Epithelial cell of proximal tubule (primary cell): ENCODE results near the gene TIMM8B. TPM values are rescaled to one million over a fixed set of nuclear protein-coding genes. Genes with fewer than 3 reads are reported as not detected.
"Not testable (repeated sequence)": the region's sequence is repeated elsewhere in the genome, so short reads cannot be mapped to it uniquely, and the experiment has no call there.

Experiments
- DNase-seq: peaks from one replicate; pipeline ENCODE4 v3.0.0-alpha.2; 2011; ENCODE audit warnings: low read depth
- H3K4me3 ChIP-seq: 2 replicates; pipeline ENCODE4 v1.5.1; 2011; ENCODE audit warnings: low read depth, mild to moderate bottlenecking, low read length
- CTCF ChIP-seq: conservative IDR thresholded peaks from 2 replicates; pipeline ENCODE4 v1.5.1; 2012; ENCODE audit warnings: low read depth, mild to moderate bottlenecking, low read length
- total RNA-seq: library from RNA; depleted of rRNA; stranded (reverse); fragments of >200 nt; gene quantifications from 2 replicates; pipeline ENCODE4 v1.2.3, GENCODE V29; 2015

Gene TIMM8B
- total RNA-seq, 1 donor from 2014 or later = 38.1 TPM

- no peak for DNase-seq
- H3K4me3 ChIP-seq = no peak overlapping the region
- TF ChIP-seq CTCF = no peak
Observed at GRCh38 chr11:112106070-112106469, 19.5 kb upstream of the TIMM8B start.

- no peak for DNase-seq
- TF ChIP-seq CTCF = no peak
- no peak overlapping the region for H3K4me3 ChIP-seq
Observed at GRCh38 chr11:112103446-112103845, 16.9 kb upstream of the TIMM8B start.

GRCh38 chr11:112100462-112100861 is 13.9 kb upstream of the TIMM8B start:
- TF ChIP-seq CTCF = no peak
- no peak overlapping the region for H3K4me3 ChIP-seq
- no peak for DNase-seq

GRCh38 chr11:112097734-112098528 is 11.4 kb upstream of the TIMM8B start:
- no peak for DNase-seq
- TF ChIP-seq CTCF = no peak
- H3K4me3 ChIP-seq = no peak overlapping the region

- no peak for TF ChIP-seq CTCF
- no peak for DNase-seq
- H3K4me3 ChIP-seq = no peak overlapping the region
Observed at GRCh38 chr11:112096194-112096593, 9.6 kb upstream of the TIMM8B start.

GRCh38 chr11:112095302-112095701 is 8.7 kb upstream of the TIMM8B start:
- H3K4me3 ChIP-seq, DNase-seq: not testable (repeated sequence)

- H3K4me3 ChIP-seq = peak overlapping the region; percentile 83
- DNase-seq = no peak
- TF ChIP-seq CTCF = no peak
Observed at GRCh38 chr11:112087212-112087611, 656 bp upstream of the TIMM8B start.
